Thyroid gland (tissue), 4 donors: ENCODE measurements around the gene FAM193B.

Experiments used
- POLR2A ChIP-seq, 2 donors: fragments of 450-650 bp; IDR thresholded peaks; one replicate each; pipeline ENCODE4 v1.6.1; 2017; ENCODE audit warnings: antibody characterized with exemption in 2 of 2, mild to moderate bottlenecking in 2 of 2, moderate library complexity in 1 of 2
- TF ChIP-seq, protein P1 (sequence below), 6 experiments: fragments of 200-600 bp in 3 of 6; fragments of 450-650 bp in 3 of 6; sonication (generic) in 3 of 6; IDR thresholded peaks; one replicate each; pipeline ENCODE4 v1.5.1; 2016 to 2019; ENCODE audit warnings: antibody characterized with exemption in 6 of 6, mild to moderate bottlenecking in 2 of 6, inconsistent platforms in 1 of 6, moderate library complexity in 1 of 6

- TF ChIP-seq, protein P1, sequence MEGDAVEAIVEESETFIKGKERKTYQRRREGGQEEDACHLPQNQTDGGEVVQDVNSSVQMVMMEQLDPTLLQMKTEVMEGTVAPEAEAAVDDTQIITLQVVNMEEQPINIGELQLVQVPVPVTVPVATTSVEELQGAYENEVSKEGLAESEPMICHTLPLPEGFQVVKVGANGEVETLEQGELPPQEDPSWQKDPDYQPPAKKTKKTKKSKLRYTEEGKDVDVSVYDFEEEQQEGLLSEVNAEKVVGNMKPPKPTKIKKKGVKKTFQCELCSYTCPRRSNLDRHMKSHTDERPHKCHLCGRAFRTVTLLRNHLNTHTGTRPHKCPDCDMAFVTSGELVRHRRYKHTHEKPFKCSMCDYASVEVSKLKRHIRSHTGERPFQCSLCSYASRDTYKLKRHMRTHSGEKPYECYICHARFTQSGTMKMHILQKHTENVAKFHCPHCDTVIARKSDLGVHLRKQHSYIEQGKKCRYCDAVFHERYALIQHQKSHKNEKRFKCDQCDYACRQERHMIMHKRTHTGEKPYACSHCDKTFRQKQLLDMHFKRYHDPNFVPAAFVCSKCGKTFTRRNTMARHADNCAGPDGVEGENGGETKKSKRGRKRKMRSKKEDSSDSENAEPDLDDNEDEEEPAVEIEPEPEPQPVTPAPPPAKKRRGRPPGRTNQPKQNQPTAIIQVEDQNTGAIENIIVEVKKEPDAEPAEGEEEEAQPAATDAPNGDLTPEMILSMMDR (IDR thresholded peaks at IDR 0.05): no peak
- no peak for TF ChIP-seq POLR2A (IDR thresholded peaks at IDR 0.05)
Measured at GRCh38 chr5:177472460-177473442, 81.6 kb downstream of the FAM193B start.
